Osteoblast (primary cell): ENCODE measurements around the gene HSD17B14. TPM values are rescaled to one million over a fixed set of nuclear protein-coding genes. Genes with fewer than 3 reads are reported as not detected.
"Not testable (repeated sequence)": the region's sequence is repeated elsewhere in the genome, so short reads cannot be mapped to it uniquely, and the experiment has no call there.

Experiments
- DNase-seq: peaks from one replicate; pipeline ENCODE4 v3.0.0; 2011; ENCODE audit warnings: low spot score, mixed read lengths; ENCODE audit not compliant: insufficient read length; ENCODE audit errors: missing footprints
- H2AFZ ChIP-seq: 2 replicates; pipeline ENCODE4 v1.6.0; 2011; ENCODE audit warnings: mild to moderate bottlenecking, low read length
- H3K27ac ChIP-seq: 2 replicates; pipeline ENCODE4 v1.5.1; 2011; ENCODE audit warnings: mild to moderate bottlenecking, low read depth, low read length, moderate library complexity
- H3K27me3 ChIP-seq: 2 replicates; pipeline ENCODE4 v1.6.0; 2012; ENCODE audit warnings: mild to moderate bottlenecking, control low read depth, inconsistent platforms, low read length, moderate library complexity; ENCODE audit not compliant: insufficient read depth
- H3K36me3 ChIP-seq: 2 replicates; pipeline ENCODE4 v1.5.1; 2011; ENCODE audit warnings: mild to moderate bottlenecking, low read length, control low read depth, moderate library complexity; ENCODE audit not compliant: insufficient read depth
- H3K4me1 ChIP-seq: 2 replicates; pipeline ENCODE4 v1.5.1; 2011; ENCODE audit warnings: mild to moderate bottlenecking, low read length, control low read depth, moderate library complexity; ENCODE audit not compliant: insufficient read depth
- H3K4me2 ChIP-seq: 2 replicates; pipeline ENCODE4 v1.6.0; 2011; ENCODE audit warnings: mild to moderate bottlenecking, low read length; ENCODE audit not compliant: insufficient read depth
- H3K4me3 ChIP-seq: fragments of 200-600 bp; sonication (generic); 3 replicates; pipeline ENCODE4 v1.5.1; 2012; ENCODE audit warnings: mild to moderate bottlenecking, low read length, inconsistent platforms; ENCODE audit not compliant: insufficient read depth
- H3K79me2 ChIP-seq: 2 replicates; pipeline ENCODE4 v1.6.0; 2012; ENCODE audit warnings: mild to moderate bottlenecking, low read length, control low read depth, inconsistent platforms; ENCODE audit not compliant: insufficient read depth
- H3K9me3 ChIP-seq: 2 replicates; pipeline ENCODE4 v1.5.1; 2011; ENCODE audit warnings: low read depth, low read length, control low read depth
- H4K20me1 ChIP-seq: 2 replicates; pipeline ENCODE4 v1.6.0; 2012; ENCODE audit warnings: mild to moderate bottlenecking, low read length, control low read depth; ENCODE audit not compliant: insufficient read depth
- total RNA-seq: library from RNA; depleted of rRNA; stranded (reverse); fragments of >200 nt; gene quantifications from 2 replicates; pipeline ENCODE4 v1.2.3, GENCODE V29; 2012
- TF ChIP-seq, protein P1 (sequence below): IDR thresholded peaks from 2 replicates; pipeline ENCODE4 v1.5.1; 2011; ENCODE audit warnings: mild to moderate bottlenecking, low read depth, low read length, moderate library complexity; ENCODE audit errors: extremely low read depth

Gene HSD17B14
- total RNA-seq, 1 donor, result 1.8 TPM

DNA sequence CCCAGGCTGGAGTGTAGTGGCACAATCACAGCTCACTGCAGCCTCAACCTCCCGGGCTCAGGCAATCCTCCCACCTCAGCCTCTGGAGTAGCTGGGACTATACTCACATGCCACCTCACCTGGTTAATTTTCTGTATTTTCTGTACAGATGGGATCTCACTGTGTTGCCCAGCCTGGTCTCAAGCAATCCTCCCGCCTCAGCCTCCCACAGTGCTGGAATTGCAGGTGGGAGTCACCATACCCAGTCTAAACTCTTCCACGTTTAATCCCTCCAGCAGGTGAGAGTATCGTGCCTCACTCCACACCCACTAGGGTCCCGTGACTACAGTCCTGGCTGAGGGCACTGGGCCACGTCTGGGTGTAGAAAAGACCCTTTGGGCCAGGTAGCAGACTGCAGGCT lies 42.0 kb downstream of the HSD17B14 start:
- Histone ChIP-seq H3K27me3 (no peaks in the 10 kb centered on the region), H3K36me3 (no peaks in the 10 kb centered on the region), H4K20me1 (no peaks in the 10 kb centered on the region), H3K4me1 (peaks cover 13% of the 10 kb centered on the region), H3K4me3 (no peak overlapping the region), H3K9me3 (no peaks in the 10 kb centered on the region), H3K79me2 (no peaks in the 10 kb centered on the region), H2AFZ (peak overlapping the region; percentile 88), H3K4me2 (peak overlapping the region; percentile 85), H3K27ac (no peak overlapping the region)
- TF ChIP-seq, protein P1, sequence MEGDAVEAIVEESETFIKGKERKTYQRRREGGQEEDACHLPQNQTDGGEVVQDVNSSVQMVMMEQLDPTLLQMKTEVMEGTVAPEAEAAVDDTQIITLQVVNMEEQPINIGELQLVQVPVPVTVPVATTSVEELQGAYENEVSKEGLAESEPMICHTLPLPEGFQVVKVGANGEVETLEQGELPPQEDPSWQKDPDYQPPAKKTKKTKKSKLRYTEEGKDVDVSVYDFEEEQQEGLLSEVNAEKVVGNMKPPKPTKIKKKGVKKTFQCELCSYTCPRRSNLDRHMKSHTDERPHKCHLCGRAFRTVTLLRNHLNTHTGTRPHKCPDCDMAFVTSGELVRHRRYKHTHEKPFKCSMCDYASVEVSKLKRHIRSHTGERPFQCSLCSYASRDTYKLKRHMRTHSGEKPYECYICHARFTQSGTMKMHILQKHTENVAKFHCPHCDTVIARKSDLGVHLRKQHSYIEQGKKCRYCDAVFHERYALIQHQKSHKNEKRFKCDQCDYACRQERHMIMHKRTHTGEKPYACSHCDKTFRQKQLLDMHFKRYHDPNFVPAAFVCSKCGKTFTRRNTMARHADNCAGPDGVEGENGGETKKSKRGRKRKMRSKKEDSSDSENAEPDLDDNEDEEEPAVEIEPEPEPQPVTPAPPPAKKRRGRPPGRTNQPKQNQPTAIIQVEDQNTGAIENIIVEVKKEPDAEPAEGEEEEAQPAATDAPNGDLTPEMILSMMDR, result no peak
- DNase-seq, result no peak

DNA sequence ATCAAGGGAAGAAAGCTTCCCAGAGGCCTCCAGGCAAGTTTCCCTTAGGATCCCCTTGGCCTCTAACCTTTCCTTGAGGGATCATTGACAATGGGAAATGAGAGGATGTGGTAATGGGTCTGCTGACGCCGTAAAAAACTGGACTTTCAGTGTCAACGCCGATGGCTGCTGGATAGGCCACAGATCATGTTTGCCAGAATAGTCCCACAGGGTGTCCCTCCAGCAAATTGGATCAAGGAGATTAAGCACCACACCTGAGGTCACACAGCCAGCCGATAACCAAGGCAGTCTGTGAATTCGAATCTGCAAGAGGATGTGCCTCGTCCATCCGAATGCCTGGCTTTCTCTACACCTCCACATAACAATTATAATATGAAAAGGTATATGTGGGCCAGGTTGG lies 43.0 kb downstream of the HSD17B14 start:
- Histone ChIP-seq H3K27ac (no peak overlapping the region), H3K4me3 (no peak overlapping the region), H3K79me2 (no peaks in the 10 kb centered on the region), H3K9me3 (no peaks in the 10 kb centered on the region), H4K20me1 (no peaks in the 10 kb centered on the region), H3K4me1 (peaks cover 9% of the 10 kb centered on the region), H3K4me2 (no peak overlapping the region), H2AFZ (no peak overlapping the region), H3K36me3 (no peaks in the 10 kb centered on the region), H3K27me3 (no peaks in the 10 kb centered on the region)
- peak; percentile 36 for DNase-seq
- TF ChIP-seq, protein P1, result no peak

DNA sequence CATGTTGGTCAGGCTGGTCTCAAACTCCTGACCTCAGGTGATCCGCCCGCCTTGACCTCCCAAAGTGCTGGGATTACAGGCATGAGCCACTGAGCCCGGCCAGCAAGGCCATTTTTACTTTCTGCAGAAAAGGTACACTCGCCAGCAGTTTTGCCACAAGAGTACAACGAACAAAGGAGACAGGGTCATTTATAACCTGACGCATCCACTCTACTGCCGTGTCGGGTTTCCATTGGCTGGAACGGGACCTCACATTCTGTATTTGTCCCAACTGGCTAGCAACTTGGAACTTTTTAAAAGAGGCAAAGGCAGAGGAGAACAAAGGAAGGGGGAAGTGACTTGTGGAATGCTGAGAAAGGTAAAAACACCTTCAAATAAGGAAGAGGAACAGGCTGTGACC lies 49.0 kb downstream of the HSD17B14 start:
- H3K9me3 ChIP-seq, H3K4me2 ChIP-seq, H3K79me2 ChIP-seq, H3K27me3 ChIP-seq, H3K4me1 ChIP-seq, H4K20me1 ChIP-seq, H3K27ac ChIP-seq, DNase-seq, H2AFZ ChIP-seq, H3K36me3 ChIP-seq, H3K4me3 ChIP-seq: not testable (repeated sequence)

GRCh38 chr19:48786422-48786821 lies 49.9 kb downstream of the HSD17B14 start:
- H3K27me3 ChIP-seq, H3K4me3 ChIP-seq, H4K20me1 ChIP-seq, DNase-seq, H3K79me2 ChIP-seq, H3K4me2 ChIP-seq, H3K36me3 ChIP-seq, H2AFZ ChIP-seq, H3K4me1 ChIP-seq, H3K27ac ChIP-seq, H3K9me3 ChIP-seq: not testable (repeated sequence)

- Histone ChIP-seq H3K79me2 (no peaks in the 10 kb centered on the region), H3K4me2 (no peak overlapping the region), H3K27ac (no peak overlapping the region), H4K20me1 (no peaks in the 10 kb centered on the region), H3K4me1 (no peaks in the 10 kb centered on the region), H3K4me3 (no peak overlapping the region), H3K9me3 (no peaks in the 10 kb centered on the region), H3K36me3 (no peaks in the 10 kb centered on the region), H2AFZ (no peak overlapping the region), H3K27me3 (no peaks in the 10 kb centered on the region)
- TF ChIP-seq, protein P1, result peak; percentile 31
- DNase-seq, result peak; percentile 80
Observed at GRCh38 chr19:48784527-48784926, 51.8 kb downstream of the HSD17B14 start.
